Sigmoid colon (tissue), 7 donors: ENCODE data around the gene MRPL43. TPM values are rescaled to one million over a fixed set of nuclear protein-coding genes. Genes with fewer than 3 reads are reported as not detected.

Experiments used
- DNase-seq: peaks from one replicate; pipeline ENCODE4 v3.0.0-alpha.2; 2019
- H3K27ac ChIP-seq, 4 donors: fragments of 200-600 bp; sonication (generic); one replicate each; pipeline ENCODE4 v1.5.1; 2016 to 2019; ENCODE audit warnings: mild to moderate bottlenecking in 1 of 4
- H3K27me3 ChIP-seq, 3 donors: fragments of 200-600 bp; sonication (generic); one replicate each; pipeline ENCODE4 v1.5.1; 2019; ENCODE audit warnings: mild to moderate bottlenecking in 1 of 3
- H3K36me3 ChIP-seq, 4 donors: fragments of 200-600 bp; sonication (generic); one replicate each; pipeline ENCODE4 v1.5.1; 2016 to 2019
- H3K4me1 ChIP-seq, 4 donors: fragments of 200-600 bp; sonication (generic); one replicate each; pipeline ENCODE4 v1.5.1; 2017 to 2019
- H3K4me3 ChIP-seq, 4 donors: fragments of 200-600 bp; sonication (generic); one replicate each; pipeline ENCODE4 v1.5.1; 2017 to 2019; ENCODE audit warnings: mild to moderate bottlenecking in 2 of 4, moderate library complexity in 1 of 4
- H3K9me3 ChIP-seq, 4 donors: fragments of 200-600 bp in 3 of 4; sonication (generic) in 3 of 4; one replicate each; pipeline versions ENCODE4 v1.5.1 to v1.6.1; 2013 to 2019
- CTCF ChIP-seq, 4 experiments: fragments of 450-650 bp in 3 of 4; fragments of 200-600 bp in 1 of 4; IDR thresholded peaks; one replicate each; pipeline ENCODE4 v1.5.1; 2016 to 2019; ENCODE audit warnings: antibody characterized with exemption in 4 of 4, mild to moderate bottlenecking in 3 of 4, moderate library complexity in 2 of 4
- EP300 ChIP-seq, 4 donors: sonication (generic); formaldehyde crosslinking; IDR thresholded peaks; one replicate each; pipeline ENCODE4 v1.6.1; 2017; ENCODE audit warnings: antibody characterized with exemption in 4 of 4
- POLR2A ChIP-seq, 2 donors: fragments of 450-650 bp; IDR thresholded peaks; one replicate each; pipeline ENCODE4 v1.6.1; 2016; ENCODE audit warnings: antibody characterized with exemption in 2 of 2, mild to moderate bottlenecking in 2 of 2, moderate library complexity in 2 of 2
- POLR2AphosphoS5 ChIP-seq, 4 donors: sonication (generic); formaldehyde crosslinking; IDR thresholded peaks; one replicate each; pipeline ENCODE4 v1.6.1; 2017; ENCODE audit warnings: antibody characterized with exemption in 4 of 4
- WGBS, 2 donors: extraction: QIAGEN DNeasy Blood & Tissue Kit; methylation state at CpG; one replicate each; pipeline ENCODE4 v1.1.7; 2013; 5-methylcytosine and 5-hydroxymethylcytosine counted together
- intact Hi-C: fragments of 100-400 bp; cut with DNase I; formaldehyde crosslinking; loops from one replicate; pipeline ENCODE4 v1.15.1; 2023
- polyA plus RNA-seq, 3 donors: library from polyadenylated mRNA; stranded (reverse); fragments of 200-250 nt; gene quantifications; one replicate each; pipeline ENCODE4 v1.2.3, GENCODE V29; 2013
- total RNA-seq, 4 donors: library from RNA; depleted of rRNA; stranded (reverse); fragments of >200 nt; gene quantifications; one replicate each; pipeline ENCODE4 v1.1.0, GENCODE V29; 2016
- donor health status: healthy with polysubstance abuse.
- donor health status: Bipolar disorder and iron deficiency.
- donor health status: healthy.

Gene MRPL43
- total and polyA plus RNA-seq, 7 donors, result 73.8 to 119 (median 88.4) TPM

GRCh38 chr10:101007099-101007711 lies 19.9 kb upstream of the MRPL43 start:
- peaks cover 17 to 53% (median 34%) of the 10 kb centered on the region in 4 donors for H3K36me3 ChIP-seq
- 69 to 73% methylated on average over 11 of the region's 11 CpGs for WGBS, 2 donors
- peaks cover 0 to 51% (median 47%) of the 10 kb centered on the region in 4 donors for H3K4me1 ChIP-seq

GRCh38 chr10:101006593-101007098 lies 19.3 kb upstream of the MRPL43 start:
- WGBS, 2 donors, result 78 to 84% methylated on average over 33 of the region's 33 CpGs
- peaks cover 0 to 56% (median 50%) of the 10 kb centered on the region in 4 donors for H3K4me1 ChIP-seq
- no peaks in the 10 kb centered on the region for H3K9me3 ChIP-seq
- intact Hi-C loops, result no loop called here
- peak overlapping the region; percentile 45 to 72 (median 64) for H3K27ac ChIP-seq
- DNase-seq, result peak; percentile 86
- peak in 2 of 4 donors; percentile 29 to 35 for TF ChIP-seq POLR2AphosphoS5 (IDR thresholded peaks at IDR 0.05)
- no peak for TF ChIP-seq EP300 (IDR thresholded peaks at IDR 0.05)
- TF ChIP-seq CTCF (IDR thresholded peaks at IDR 0.05), result no peak
- H3K4me3 ChIP-seq, result no peak overlapping the region
- H3K27me3 ChIP-seq, result no peaks in the 10 kb centered on the region
- peaks cover 17 to 53% (median 34%) of the 10 kb centered on the region in 4 donors for H3K36me3 ChIP-seq

More at GRCh38 chr10:101007099-101007711, 19.9 kb upstream of the MRPL43 start:
- Histone ChIP-seq H3K27me3 (no peaks in the 10 kb centered on the region), H3K9me3 (no peaks in the 10 kb centered on the region), H3K4me3 (no peak overlapping the region), H3K27ac (peak overlapping the region; percentile 45 to 72 (median 64))
- no peak for TF ChIP-seq EP300 (IDR thresholded peaks at IDR 0.05)
- peak in 1 of 4 donors; percentile 7 for TF ChIP-seq POLR2AphosphoS5 (IDR thresholded peaks at IDR 0.05)
- DNase-seq, result peak; percentile 62
- intact Hi-C loops, result no loop called here

GRCh38 chr10:101005869-101006567 lies 18.7 kb upstream of the MRPL43 start:
- peak overlapping the region; percentile 45 to 72 (median 64) for H3K27ac ChIP-seq
- no peak for DNase-seq
- no peak overlapping the region for H3K4me3 ChIP-seq
- intact Hi-C loops, result no loop called here
- H3K4me1 ChIP-seq, result peaks cover 0 to 63% (median 57%) of the 10 kb centered on the region in 4 donors
- WGBS, 2 donors, result 93 to 94% methylated on average over 4 of the region's 4 CpGs
- H3K36me3 ChIP-seq, result peaks cover 17 to 53% (median 34%) of the 10 kb centered on the region in 4 donors
- TF ChIP-seq POLR2A (IDR thresholded peaks at IDR 0.05) (no peak), EP300 (IDR thresholded peaks at IDR 0.05) (no peak), CTCF (IDR thresholded peaks at IDR 0.05) (no peak), POLR2AphosphoS5 (IDR thresholded peaks at IDR 0.05) (no peak)
- H3K27me3 ChIP-seq, result no peaks in the 10 kb centered on the region
- H3K9me3 ChIP-seq, result no peaks in the 10 kb centered on the region

GRCh38 chr10:101005361-101005760 lies 18.1 kb upstream of the MRPL43 start:
- 91 to 93% methylated on average over 23 of the region's 23 CpGs for WGBS, 2 donors
- intact Hi-C loops, result no loop called here
- H3K4me3 ChIP-seq, result no peak overlapping the region
- H3K36me3 ChIP-seq, result peaks cover 17 to 53% (median 34%) of the 10 kb centered on the region in 4 donors
- H3K27ac ChIP-seq, result peak overlapping the region in 2 of 4 donors; percentile 4 to 99
- no peaks in the 10 kb centered on the region for H3K27me3 ChIP-seq
- TF ChIP-seq CTCF (IDR thresholded peaks at IDR 0.05), result no peak
- no peak for TF ChIP-seq POLR2AphosphoS5 (IDR thresholded peaks at IDR 0.05)
- no peak for TF ChIP-seq EP300 (IDR thresholded peaks at IDR 0.05)
- no peak for TF ChIP-seq POLR2A (IDR thresholded peaks at IDR 0.05)
- H3K4me1 ChIP-seq, result peaks cover 0 to 69% (median 63%) of the 10 kb centered on the region in 4 donors
- DNase-seq, result peak; percentile 50
- H3K9me3 ChIP-seq, result no peaks in the 10 kb centered on the region

GRCh38 chr10:101003639-101004206 lies 16.4 kb upstream of the MRPL43 start:
- Histone ChIP-seq H3K4me1 (peaks cover 0 to 70% (median 65%) of the 10 kb centered on the region in 4 donors), H3K27me3 (no peaks in the 10 kb centered on the region), H3K4me3 (no peak overlapping the region), H3K36me3 (peaks cover 17 to 53% (median 34%) of the 10 kb centered on the region in 4 donors), H3K27ac (peak overlapping the region; percentile 99 to 100 (median 100)), H3K9me3 (no peaks in the 10 kb centered on the region)
- no peak for TF ChIP-seq POLR2A (IDR thresholded peaks at IDR 0.05)
- no peak for TF ChIP-seq POLR2AphosphoS5 (IDR thresholded peaks at IDR 0.05)
- TF ChIP-seq CTCF (IDR thresholded peaks at IDR 0.05), result no peak
- no peak for TF ChIP-seq EP300 (IDR thresholded peaks at IDR 0.05)
- 94 to 95% methylated on average over 18 of the region's 18 CpGs for WGBS, 2 donors
- intact Hi-C loops, result no loop called here
- DNase-seq, result peak; percentile 57
